OCI-M2 (cell line): ENCODE results near the gene YBEY.

Experiments used
- DNase-seq: peaks from one replicate; lab custom pipeline; 2025; ENCODE audit not compliant: unreplicated experiment; lab: John Stamatoyannopoulos, UW

YBEY gene

DNA sequence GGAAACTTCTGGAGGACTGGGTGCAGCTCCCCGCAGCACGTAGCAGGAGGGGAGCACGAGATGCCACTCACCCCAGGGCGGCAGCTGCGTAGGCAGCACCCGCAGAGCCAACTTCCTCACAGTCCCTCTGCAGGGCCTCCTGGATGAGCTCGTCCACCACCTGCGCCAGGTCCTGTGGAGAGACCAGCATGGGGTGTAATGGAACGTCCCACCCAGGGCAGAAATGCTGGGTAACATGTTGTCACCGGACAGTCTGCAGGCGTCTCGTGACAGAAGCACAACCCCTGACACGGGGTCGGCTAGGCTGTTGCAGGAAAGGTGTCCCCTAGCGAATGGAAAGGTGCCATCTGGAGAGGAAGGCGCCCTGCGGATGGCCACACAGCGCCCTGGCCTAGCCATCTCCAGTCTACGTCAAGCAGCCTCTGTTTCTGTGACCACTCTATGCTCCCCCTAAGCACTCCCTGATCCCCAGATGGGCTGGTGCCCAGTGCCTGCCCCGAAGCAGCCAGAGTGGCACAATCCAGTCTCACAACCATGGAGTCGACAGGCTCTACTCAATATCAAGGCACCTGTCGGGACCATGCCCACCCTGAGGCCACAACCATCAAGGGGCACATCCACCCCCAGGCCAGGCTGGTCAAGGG lies 22.0 kb upstream of the YBEY start:
- DNase-seq: no peak

DNA sequence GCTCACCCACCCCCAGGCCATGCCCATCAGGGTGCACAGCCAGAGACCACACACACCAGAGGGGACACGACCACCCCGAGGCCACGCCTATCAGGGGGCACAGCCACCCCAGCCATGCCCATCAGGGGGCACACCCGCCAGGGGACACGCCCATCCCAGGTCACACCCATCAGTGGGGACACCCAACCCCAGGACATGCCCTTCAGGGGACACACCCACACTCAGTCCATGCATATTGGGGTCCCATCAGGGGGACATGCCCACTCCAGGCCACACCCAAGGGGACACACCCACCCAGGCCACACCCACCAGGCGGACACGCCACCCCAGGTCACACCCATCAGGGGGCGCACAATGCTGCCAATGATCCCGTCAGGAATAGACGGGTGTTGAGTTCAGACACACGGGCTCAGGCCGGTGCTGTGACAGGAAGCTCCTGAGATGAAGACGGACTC lies 21.4 kb upstream of the YBEY start:
- DNase-seq: no peak

DNA sequence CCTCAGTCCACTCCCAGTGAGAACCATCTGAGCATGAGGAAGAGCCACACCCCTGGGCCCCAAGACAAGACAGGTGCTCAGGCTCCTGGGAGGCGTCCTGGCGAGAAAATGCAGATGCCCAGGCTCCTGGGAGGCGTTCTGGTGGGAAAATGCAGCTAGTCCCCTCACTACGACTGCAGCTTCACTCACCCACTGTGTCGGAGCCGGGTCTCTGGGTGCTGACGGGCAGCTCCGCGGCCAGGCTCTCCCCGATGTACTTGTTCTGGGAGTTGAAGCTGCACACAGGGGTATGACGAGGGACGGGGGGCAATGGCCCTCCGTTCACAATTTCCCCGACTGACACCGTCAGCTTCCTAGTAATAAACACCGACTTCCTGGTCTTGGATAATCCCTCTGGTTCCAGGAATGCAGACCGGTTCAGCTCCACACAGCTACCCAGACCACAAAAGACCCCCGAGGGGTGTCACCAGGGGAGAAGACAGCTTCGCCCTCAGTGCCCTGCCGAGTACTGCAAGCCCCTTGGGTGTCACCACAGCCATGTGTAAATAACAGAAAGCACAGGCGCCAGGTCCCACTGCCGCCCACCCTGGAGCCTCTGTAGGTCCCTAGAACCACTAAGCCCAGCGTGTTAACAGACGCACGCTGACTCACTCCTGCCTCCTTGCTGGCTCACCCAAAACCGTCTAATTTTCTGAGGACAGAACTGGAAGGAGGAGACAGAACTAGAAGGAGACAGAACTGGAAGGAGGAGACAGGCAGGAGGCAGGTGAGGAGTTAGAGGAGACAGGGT lies 20.2 kb upstream of the YBEY start:
- DNase-seq: no peak

DNA sequence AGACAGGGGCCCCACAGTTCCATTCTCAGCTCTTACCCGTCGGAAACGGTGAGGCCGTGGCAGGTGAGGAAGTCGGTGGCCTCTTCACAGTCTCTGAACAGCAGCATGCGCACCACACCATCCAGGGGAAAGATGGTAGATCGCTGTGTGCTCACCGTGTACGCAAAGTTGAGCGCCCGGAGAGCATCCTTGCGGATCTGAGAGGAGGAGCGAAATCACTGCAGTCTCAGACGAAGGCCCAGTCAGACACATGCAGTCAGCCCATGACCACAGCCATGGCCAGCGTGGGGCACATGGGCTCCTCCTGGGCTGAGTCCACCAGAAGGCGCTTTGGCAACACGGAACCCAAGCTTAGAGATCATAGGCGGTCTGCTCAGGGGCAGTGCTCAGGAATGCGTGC lies 19.2 kb upstream of the YBEY start:
- DNase-seq: no peak

DNA sequence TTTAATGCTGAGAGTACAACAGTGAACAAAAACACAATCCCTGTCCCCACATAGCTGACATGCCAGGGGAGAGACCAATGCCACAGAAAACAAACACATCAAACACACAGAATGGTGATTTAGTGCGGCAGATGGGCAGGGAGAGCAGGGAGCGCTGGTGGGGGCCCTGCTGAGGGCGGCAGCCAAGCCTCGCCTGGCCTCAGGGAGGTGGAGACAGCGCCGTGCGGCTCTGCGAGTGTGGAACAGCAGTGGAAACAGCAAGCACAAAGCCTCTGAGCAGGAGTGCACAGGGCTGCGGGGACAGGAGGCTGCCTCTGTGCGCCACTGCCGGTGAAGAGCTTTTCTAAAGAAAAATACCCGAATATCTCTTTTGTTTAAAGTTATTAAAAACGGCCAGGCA lies 17.8 kb upstream of the YBEY start:
- no peak for DNase-seq

DNA sequence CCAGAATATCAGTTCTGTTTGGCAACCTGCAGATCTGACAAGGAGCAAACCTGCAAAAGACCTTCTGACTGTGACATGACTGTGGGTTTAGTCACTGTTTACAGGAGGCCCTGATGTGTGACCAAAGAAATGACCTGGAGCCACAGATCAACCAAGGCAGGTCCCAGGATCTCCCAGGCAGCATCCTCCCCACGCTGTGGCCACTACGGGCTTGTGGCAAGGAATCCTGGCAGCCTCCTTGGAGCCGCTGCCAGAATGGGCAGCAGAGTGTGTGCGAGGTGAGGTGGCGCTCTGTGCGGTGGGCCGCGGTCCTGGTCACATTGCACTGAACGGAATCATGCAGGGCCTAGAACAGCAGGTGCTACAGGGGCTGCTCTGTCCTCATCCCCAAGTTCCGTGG lies 16.7 kb upstream of the YBEY start:
- DNase-seq: no peak

DNA sequence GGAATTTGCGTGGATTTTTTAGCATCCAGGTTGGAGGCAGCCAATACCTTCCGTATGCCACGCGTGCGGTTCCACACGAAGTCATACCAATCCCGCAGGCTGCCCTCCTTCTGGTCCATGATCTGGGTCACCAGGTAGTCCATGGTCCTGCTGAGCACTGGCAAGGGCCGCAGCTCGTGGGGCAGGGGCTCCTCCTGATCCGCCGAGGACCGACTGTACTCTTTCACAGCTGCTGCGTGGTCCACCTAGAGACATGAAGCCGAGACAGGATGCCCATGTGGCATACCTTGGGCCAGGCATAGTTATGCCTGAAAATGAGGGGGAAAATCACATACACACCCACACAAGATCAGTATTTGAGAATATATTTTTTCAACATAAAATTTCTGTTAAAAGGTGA lies 12.8 kb upstream of the YBEY start:
- DNase-seq: no peak

DNA sequence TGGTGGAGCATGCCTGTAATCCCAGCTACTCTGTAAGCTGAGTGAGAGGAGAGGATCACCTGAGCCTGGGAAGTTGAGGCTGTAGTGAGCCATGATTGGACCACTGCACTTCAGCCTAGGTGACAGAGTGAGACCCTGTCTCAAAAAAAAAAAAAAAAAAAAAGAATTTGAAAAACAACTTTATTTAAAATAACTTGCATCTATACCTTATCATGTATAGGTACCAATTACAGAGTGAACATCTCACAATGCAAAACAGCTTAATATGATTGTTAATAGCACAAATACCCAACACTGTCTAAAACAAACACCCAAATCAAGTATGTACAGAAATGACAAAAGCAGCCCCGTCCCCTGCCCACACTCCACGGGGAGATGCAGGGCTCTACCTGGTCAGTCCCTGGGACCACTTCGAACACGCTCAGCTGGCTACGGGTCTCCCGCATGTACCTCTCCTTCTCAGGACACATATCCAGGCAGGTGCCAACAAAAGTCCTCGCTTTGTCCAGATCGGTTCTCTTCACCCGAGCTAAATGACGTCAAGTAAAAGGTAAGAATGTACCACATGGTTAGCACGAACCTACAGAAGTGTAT lies 11.2 kb upstream of the YBEY start:
- DNase-seq: no peak

DNA sequence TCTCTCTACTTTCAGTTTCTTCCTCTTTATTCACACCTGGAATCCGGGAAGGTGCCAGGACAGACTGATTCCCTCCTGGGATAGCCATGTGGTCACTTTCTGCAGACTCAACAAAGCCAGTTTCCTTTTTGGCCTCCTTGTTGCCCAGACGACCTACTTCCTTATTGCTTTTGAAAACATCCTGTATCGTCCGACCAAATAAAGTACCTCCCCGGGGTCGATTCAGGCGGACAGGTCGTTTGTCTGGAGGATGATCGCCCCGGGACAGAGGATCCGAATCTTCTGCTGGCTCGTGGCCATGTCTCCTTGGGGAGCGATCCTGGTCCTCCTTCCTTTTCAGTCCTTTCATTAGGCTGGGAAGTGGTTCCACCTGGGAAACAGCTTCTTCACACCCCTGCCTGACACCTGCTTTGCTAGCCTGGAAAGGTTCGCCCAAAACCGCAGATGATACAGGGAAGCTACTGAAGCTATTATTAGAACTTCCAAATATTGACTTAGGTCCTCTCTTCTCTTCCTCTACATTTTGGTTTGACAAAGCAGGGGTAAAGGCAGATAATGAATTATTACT lies 2.0 kb upstream of the YBEY start:
- DNase-seq: no peak

DNA sequence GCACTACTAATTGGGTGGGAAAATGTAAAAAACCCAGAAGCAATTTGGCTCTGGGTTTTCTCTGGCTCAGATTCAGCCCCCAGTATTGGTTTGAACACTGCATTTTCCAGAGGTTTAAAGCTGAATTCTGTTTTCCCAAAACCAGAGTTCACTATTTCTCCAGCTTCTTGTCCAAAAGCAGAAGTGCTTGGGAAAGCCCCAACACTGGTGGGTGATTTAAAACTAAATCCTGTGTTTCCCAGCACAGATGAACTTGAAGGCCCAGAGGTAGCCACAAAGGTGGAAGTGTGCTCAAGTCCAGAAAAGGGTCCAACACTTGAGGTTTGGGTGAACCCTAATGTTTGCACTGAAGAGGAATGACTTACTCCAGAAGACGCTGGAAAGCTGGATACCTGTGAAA lies 1.4 kb upstream of the YBEY start:
- DNase-seq: no peak

DNA sequence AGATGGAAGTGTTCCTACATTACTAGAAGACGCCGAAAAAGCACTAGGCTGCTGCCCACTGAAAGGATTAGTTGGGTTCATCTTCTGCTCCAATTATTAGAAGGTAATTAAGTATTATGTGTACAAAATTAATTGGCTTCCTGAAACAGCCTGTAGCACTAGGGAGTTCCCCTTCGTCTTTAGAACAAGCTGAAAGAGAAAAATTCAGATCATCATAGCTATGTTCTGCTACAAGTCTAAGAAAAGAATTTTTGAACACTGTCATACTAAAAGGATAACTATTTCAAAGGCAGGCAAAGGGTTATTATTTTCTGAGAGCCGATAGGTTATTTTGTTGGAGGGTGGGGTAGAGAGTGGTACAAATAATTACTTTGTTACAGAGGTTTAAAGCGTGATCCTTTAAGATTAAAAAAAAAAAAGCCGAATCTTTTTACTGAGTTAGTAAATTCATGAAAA lies 908 bp upstream of the YBEY start, which contains the start of gene MCM3AP:
MCM3AP (minus strand) TSS at position 406 of the 456 bp plus-strand sequence; CDS start at position 81, 325 bp downstream.
- no peak for DNase-seq

DNA sequence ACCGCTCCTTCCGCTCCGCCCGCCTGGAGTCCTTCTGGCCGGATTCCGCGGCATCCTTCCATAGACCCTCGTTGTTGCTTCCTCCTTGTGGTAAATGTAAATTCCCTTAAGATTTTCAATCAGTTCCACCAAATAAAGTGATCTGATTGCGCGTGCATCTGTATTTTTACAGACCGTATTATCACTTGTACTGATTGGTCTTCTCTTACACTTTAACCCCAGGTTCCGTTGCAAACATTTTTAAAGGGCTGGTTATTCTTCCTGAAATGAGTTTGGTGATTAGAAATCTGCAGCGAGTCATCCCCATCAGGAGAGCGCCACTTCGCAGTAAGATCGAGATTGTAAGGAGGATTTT lies 483 bp downstream of the YBEY start:
- DNase-seq: no peak

DNA sequence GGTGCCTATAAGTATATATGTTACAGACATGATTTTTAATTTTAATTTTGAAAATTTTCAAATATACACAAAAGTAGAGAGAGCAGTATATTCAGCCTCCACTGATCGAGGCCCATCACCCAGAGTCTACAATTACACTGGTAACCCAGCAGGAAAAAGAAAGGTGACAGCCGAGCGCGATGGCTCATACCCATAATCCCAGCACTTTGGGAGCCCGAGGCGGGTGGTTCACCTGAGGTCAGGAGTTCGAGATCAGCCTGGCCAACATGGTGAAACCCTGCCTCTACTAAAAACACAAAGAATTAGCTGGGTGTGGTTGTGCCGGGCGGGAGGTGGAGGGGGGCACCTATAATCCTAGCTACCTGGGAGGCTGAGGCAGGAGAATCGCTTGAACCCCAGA lies 1.4 kb downstream of the YBEY start:
- DNase-seq: no peak

DNA sequence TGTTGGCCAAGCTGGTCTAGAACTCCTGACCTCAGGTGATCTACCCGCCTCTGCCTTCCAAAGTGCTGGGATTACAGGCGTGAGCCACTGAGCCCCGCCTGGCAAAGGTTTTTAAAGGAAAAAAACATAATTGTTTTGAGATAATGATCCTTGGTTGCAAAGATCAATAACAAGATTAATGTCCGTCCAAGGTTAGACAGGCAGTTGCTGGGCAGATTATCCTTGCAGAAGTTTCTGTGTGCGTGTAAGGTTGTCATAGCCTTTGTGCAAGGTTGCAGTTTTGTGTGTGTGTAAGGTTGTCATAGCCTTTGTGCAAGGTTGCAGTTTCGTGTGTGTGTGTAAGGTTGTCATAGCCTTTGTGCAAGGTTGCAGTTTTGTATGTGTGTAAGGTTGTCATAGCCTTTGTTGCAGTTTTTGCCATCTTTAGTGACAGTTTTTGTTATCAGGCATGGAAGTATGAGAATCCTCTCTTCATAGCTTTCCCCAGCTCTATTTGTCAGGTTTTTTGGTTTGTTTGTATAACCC lies 3.6 kb downstream of the YBEY start:
- no peak for DNase-seq

DNA sequence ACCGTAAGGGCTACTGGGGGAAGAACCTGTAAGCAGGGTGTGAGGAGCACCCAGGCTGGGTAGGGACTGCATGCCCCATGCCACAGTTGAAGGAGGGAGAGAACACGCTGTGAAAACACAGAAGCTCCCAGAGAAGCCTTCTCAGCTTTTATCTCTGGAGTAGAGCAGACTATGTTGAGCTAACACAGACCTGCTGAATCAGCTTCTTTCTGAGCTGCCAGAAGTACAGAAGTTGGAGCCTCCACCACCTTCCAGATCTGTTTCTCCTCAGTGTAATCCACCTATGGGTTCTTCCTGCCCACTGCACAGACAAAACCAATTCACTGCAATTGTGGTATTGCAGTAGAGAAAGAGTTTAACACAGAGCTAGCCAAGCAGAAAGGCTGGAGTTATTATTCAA lies 5.4 kb downstream of the YBEY start:
- no peak for DNase-seq

DNA sequence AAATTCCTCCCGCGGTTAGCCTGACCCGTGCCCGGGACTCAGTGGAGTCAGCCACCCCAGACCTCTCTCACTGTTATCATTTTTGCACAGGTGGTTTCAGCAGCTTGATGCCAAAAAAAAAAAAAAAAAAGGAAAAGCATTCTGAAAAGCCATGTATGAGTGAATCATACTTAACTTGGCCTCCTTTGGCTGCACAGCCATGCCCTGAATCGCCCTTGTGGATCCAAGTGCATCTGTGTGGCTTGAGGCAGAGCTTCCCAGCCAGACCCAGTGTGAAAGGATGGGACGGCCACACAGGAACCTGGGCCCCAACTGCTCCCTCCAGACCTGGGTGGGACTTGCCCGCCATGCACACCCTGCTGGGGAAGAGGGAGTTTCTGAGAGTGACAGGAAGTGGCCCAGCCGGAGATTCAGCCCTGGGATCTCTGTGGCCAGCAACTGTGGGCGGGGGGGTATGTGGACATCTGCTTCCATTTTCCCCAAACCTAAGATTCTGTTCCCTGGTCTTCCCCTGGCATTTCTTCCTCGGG lies 8.6 kb downstream of the YBEY start:
- DNase-seq: peak; percentile 98

DNA sequence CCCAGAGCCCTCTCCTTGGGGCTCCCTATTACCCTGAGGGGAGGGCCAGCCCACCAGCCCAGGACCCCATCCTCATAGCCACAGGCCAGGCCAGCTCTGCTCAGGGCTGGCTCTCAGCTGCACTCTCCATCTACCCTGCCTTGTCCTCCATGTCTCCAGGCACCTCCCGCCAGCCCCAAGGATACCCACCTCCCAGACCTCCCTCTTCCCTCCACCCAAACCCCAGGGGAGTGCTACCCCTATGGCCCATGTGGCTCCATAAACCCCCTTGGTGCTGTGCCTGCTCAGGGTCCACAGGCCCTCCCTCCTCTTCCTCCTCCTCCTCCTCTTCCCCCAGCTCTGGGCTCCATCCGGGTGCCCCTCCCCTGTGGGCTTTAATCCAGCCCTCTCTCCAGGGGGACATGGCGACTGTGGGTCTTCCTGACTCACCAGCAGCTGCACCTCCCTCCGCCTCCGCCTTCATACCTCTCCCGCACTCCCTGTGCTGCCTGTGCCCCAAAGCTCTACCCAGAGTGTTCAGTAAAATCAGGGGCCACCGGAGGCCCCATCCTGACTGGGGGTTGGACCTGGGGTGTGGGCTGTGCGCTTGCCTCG lies 9.1 kb downstream of the YBEY start:
- peak; percentile 97 for DNase-seq

DNA sequence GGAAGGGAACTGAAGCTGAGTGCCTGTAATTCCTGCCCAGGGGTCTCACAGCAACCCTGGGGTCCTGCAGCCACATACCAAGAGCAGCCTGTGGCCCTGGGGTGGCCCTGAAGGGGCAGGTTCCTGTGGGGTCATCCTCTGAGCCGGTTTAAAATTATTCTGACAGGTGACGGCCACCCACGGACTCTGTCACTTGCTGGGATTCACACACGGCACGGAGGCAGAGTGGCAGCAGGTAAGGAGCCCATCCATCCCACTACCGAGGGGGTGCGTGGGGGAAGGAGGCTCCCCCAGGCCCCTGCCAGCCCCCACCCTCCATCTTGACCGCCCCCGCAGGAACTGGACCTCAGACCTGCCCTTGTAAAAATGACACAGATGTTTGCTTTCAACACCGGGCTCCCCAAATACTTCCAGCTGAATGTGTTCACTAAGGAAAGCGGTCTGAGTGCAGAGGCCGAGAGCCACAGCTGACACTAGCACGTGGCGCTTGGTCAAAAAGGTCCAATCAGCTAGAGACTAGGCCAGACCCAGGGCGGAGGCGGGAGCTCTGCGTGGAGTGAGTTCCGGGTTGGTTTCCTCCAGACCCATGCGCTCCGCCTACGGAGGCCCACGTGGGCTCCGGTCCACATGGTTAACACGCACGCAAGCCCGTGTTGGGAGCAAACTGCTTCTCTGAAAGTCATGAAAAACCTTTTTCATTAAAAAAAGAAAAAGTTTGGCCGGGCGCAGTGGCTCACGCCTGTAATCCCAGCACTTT lies 10.0 kb downstream of the YBEY start:
- peak; percentile 100 for DNase-seq

DNA sequence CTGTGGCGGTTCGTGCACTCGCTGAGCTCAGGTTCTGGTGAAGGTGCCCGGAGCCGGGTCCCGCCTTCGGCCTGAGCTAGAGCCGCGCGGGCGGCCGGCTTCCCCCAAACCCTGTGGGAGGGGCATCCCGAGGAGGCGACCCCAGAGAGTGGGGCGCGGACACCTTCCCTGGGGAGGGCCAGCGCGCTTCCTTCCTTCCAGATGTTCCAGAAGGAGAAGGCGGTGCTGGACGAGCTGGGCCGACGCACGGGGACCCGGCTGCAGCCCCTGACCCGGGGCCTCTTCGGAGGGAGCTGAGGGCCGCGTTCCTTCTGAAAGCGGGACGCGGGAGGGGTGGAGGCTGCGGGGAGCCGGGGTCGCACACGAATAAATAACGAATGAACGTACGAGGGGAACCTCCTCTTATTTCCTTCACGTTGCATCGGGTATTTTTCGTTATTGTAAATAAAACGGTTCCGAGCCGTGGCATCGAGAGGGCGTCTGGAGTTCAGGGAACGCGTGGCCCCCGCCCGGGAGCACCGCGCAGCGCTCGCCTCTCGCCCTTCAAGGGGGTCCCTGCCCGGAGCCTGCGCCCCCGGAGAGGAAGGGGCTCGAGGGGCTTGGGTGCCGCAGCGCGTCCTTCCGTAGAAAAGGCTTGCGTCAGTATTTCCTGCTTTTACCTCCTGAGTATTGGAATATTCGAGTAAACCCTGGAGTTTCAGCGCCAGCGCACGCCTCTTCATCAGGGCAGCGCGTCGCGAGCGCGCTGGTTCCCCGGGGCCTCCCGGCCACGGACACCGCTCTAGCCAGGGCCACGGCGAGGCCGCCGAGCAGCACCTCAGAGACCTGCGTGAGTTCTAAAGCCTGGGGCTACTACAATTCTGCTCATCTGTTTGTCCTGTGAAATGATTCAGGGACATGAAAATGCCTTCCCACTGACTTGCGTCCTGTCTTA lies 11.5 kb downstream of the YBEY start:
- no peak for DNase-seq
